ENCODE data around the gene GCLC. TPM values are rescaled to one million over a fixed set of nuclear protein-coding genes. Genes with fewer than 3 reads are reported as not detected.

GCLC gene
- total RNA-seq, 2 donors from 2014 or later = 77.1 to 81.2 TPM

DNA sequence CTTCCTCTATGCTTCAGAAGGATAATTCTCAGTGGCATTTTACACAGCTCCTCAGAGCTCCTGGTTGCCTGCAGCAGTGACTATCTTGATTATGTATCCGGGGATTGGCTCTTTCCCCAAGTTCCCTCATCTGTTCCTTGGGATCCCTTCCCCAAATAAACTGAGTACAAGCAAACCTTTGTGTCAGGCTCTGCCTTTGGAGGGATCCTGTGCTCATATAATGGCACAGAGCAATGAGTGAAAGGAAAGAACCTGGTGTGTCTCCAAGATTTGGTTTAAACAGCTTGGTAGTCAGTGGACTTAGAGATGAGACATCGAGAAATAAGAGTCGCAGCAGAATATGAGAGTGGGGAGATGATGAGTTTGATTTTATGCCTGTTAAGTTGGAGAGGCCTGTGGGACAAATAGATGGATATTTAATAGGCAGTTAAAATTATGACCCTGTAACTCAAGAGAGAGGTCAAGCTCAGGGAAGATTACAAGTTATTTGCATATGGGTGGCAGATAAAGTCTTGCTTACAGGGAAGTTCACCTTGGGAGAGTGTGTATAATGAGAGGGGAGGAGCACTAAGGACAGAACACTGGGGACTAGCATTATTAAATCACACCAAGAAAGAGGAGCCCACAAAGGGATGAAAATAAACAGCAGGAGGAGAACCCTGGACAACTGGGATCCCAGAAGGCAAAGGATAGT, 44.1 kb upstream of the GCLC start:
- no peak overlapping the region for H3K4me3 ChIP-seq

DNA sequence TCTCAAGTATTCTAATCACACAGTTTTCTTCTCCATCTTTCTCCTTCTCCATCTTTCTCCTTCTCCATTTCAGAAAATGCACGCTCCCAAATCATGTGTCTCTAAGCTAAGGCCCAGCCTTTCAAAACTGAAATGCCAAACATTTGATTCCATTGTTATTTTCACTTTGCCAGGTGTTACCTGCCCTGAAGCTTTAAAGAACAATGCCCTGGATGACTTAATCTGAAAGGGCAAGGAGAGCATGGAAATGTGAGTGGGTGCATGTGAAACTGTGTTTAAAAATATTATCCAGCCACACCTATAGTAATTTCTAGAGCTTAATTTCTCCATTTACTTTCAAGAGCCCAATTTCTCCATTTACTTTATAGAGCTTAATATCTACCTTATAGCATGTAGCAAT, 42.4 kb upstream of the GCLC start:
- intact Hi-C loops (cut with DNase I) = no loop called here

More for the DNA sequence above, 44.1 kb upstream of the GCLC start:
- Histone ChIP-seq H3K27ac (no peak overlapping the region), H3K27me3 (replicated peaks; ENCODE audit: insufficient read depth) (no peaks in the 10 kb centered on the region), H3K4me1 (replicated peaks) (no peaks in the 10 kb centered on the region), H3K9me3 (no peaks in the 10 kb centered on the region), H3K36me3 (no peaks in the 10 kb centered on the region)
- TF ChIP-seq POLR2AphosphoS5 (IDR thresholded peaks at IDR 0.05) (no peak), POLR2A (IDR thresholded peaks at IDR 0.05) (no peak)
- TF ChIP-seq, protein P1, sequence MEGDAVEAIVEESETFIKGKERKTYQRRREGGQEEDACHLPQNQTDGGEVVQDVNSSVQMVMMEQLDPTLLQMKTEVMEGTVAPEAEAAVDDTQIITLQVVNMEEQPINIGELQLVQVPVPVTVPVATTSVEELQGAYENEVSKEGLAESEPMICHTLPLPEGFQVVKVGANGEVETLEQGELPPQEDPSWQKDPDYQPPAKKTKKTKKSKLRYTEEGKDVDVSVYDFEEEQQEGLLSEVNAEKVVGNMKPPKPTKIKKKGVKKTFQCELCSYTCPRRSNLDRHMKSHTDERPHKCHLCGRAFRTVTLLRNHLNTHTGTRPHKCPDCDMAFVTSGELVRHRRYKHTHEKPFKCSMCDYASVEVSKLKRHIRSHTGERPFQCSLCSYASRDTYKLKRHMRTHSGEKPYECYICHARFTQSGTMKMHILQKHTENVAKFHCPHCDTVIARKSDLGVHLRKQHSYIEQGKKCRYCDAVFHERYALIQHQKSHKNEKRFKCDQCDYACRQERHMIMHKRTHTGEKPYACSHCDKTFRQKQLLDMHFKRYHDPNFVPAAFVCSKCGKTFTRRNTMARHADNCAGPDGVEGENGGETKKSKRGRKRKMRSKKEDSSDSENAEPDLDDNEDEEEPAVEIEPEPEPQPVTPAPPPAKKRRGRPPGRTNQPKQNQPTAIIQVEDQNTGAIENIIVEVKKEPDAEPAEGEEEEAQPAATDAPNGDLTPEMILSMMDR (IDR thresholded peaks at IDR 0.05) = no peak
- 13% methylated on average over 3 of the region's 3 CpGs for WGBS
- DNase-seq (ENCODE audit: low spot score) = no peak
- intact Hi-C loops (cut with DNase I) = no loop called here

DNA sequence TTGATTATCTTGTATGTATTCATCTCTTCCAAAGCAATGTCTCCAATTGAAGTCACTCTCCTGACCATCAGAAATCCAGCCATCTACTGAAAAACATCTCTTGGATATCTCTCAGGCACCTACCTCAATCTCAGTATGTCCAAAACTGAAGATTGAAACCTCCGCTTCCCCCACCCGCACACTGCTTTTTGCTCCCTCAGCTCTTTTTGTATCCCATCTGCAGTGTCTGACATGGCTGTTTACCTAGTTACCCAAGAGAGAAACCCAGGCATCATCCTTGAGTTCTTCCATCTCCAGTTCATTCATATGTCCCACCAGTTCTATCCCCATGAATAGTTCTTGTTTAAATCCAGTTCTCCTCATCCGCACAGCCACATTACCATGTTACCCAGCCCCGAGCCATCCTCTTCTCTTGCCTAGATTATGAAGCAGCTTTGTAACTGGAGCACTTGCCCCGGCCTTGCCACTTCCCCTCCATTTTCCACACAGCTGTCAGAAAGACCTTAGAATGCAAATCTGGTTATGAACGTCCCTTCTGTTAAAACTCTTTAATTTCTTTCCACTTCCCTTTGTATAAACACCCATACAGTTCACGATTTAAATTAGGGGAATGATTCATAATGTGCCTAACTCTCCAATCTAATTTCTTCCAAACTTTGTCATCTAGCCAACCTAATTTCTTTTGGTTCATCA, 40.5 kb upstream of the GCLC start:
- Histone ChIP-seq H3K4me1 (replicated peaks) (no peaks in the 10 kb centered on the region), H3K27ac (no peak overlapping the region), H3K4me3 (no peak overlapping the region), H3K36me3 (no peaks in the 10 kb centered on the region), H3K27me3 (replicated peaks; ENCODE audit: insufficient read depth) (no peaks in the 10 kb centered on the region), H3K9me3 (no peaks in the 10 kb centered on the region)
- TF ChIP-seq POLR2AphosphoS5 (IDR thresholded peaks at IDR 0.05) = no peak
- no peak for DNase-seq (ENCODE audit: low spot score)
- intact Hi-C loops (cut with DNase I) = no loop called here
- 84% methylated on average over 7 of the region's 7 CpGs for WGBS

More for the DNA sequence above, 42.4 kb upstream of the GCLC start:
- 85% methylated on average over 1 of the region's 1 CpG for WGBS
- no peak for TF ChIP-seq POLR2A (IDR thresholded peaks at IDR 0.05)
- TF ChIP-seq, protein P1 (IDR thresholded peaks at IDR 0.05) = no peak
- no peak for TF ChIP-seq POLR2AphosphoS5 (IDR thresholded peaks at IDR 0.05)
- Histone ChIP-seq H3K4me3 (no peak overlapping the region), H3K27me3 (replicated peaks; ENCODE audit: insufficient read depth) (no peaks in the 10 kb centered on the region), H3K36me3 (no peaks in the 10 kb centered on the region), H3K9me3 (no peaks in the 10 kb centered on the region), H3K27ac (no peak overlapping the region), H3K4me1 (replicated peaks) (no peaks in the 10 kb centered on the region)
- DNase-seq (ENCODE audit: low spot score) = no peak

DNA sequence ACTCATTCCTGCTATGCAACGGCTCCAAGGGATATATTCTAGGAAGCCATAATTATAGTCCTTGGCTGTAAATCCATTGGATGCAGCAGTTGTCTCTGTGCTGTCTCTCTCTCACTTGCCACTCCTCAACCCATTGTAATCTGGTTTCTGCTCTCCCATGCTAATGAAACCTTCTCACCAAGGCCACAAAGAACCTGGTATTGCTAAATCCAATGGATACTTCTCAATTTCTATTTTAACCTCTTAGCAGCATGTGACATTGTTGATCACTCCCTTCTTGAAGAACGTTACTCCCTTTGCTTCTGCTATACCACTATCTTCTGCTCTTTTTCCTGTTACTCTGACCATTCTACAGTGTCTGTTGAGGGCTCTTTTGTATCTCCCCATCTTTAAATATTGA, 39.8 kb upstream of the GCLC start:
- no peaks in the 10 kb centered on the region for H3K4me1 ChIP-seq (replicated peaks)
- 80% methylated on average over 2 of the region's 2 CpGs for WGBS
- H3K4me3 ChIP-seq = no peak overlapping the region
- intact Hi-C loops (cut with DNase I) = no loop called here
- no peak for TF ChIP-seq POLR2A (IDR thresholded peaks at IDR 0.05)
- TF ChIP-seq POLR2AphosphoS5 (IDR thresholded peaks at IDR 0.05) = no peak
- TF ChIP-seq, protein P1 (IDR thresholded peaks at IDR 0.05) = no peak
- no peaks in the 10 kb centered on the region for H3K36me3 ChIP-seq
- H3K9me3 ChIP-seq = no peaks in the 10 kb centered on the region
- no peak overlapping the region for H3K27ac ChIP-seq
- DNase-seq (ENCODE audit: low spot score) = no peak
- no peaks in the 10 kb centered on the region for H3K27me3 ChIP-seq (replicated peaks; ENCODE audit: insufficient read depth)

DNA sequence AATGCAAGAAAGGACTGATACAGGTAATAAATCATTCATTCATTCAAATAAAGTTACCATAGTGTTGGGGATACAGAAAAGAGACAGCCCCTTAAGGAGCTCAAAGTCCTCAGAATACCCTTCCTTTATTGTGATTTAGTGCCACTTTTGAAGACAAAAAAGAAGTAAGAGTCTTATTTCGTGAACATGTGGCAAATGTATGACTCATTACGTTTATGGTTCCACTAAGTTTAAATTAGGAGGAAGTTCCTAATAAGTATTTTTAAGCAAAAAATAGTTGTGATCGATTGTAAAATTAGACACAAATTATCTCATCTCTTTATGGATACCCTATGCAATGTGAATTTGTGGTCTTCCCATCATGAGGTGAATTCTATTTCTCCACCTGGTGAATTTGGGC, 38.5 kb upstream of the GCLC start:
- TF ChIP-seq POLR2AphosphoS5 (IDR thresholded peaks at IDR 0.05) (no peak), POLR2A (IDR thresholded peaks at IDR 0.05) (no peak)
- TF ChIP-seq, protein P1 (IDR thresholded peaks at IDR 0.05) = no peak
- H3K27me3 ChIP-seq (replicated peaks; ENCODE audit: insufficient read depth) = no peaks in the 10 kb centered on the region
- WGBS = 89% methylated on average over 3 of the region's 3 CpGs
- H3K4me1 ChIP-seq (replicated peaks) = no peaks in the 10 kb centered on the region
- no peak for DNase-seq (ENCODE audit: low spot score)
- H3K4me3 ChIP-seq = no peak overlapping the region
- intact Hi-C loops (cut with DNase I) = no loop called here
- H3K9me3 ChIP-seq = no peaks in the 10 kb centered on the region
- no peaks in the 10 kb centered on the region for H3K36me3 ChIP-seq
- no peak overlapping the region for H3K27ac ChIP-seq
